ENCODE measurements around the gene SMOC2. TPM values are rescaled to one million over a fixed set of nuclear protein-coding genes. Genes with fewer than 3 reads are reported as not detected.

Gene SMOC2
- total RNA-seq, 1 experiment from 2014 or later: 2.1 TPM

DNA sequence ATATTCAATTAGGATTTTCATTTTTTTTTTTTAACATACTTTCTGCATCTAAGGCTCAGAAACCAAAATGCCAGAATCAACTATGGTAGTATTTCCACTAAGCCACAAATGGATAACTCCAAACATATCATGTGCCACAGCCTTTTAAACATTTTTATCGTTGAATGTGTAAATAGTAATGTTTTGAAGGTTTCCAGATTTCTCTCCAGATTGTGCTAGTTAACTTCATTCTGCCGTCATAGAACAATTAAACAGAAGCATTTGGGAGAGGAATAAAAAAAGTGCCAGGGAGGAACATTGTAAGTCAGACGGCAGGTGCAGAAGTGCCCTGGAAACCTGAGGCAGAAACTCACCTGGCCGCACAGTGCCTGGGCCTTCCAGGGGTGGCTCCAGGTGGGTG lies 23.6 kb downstream of the SMOC2 start:
- Histone ChIP-seq H2AK5ac (ENCODE audit: insufficient read length, low read length) (no peak overlapping the region), H4K5ac (ENCODE audit: insufficient read length, low read depth, low read length) (no peak overlapping the region), H3K14ac (ENCODE audit: insufficient read depth, low read length) (no peak overlapping the region), H2BK12ac (ENCODE audit: insufficient read length, low read depth, low read length) (no peak overlapping the region), H3T11ph (ENCODE audit: low read length) (no peak overlapping the region), H3K79me1 (ENCODE audit: insufficient read depth, low read depth, low read length, poor library complexity, severe bottlenecking) (no peaks in the 10 kb centered on the region), H3K79me2 (ENCODE audit: insufficient read depth, low read length) (no peaks in the 10 kb centered on the region), H4K20me1 (ENCODE audit: control insufficient read depth, insufficient read depth, insufficient read length) (no peaks in the 10 kb centered on the region), H4K91ac (ENCODE audit: insufficient read length, low read depth, low read length) (no peak overlapping the region), H3K9ac (ENCODE audit: extremely low read depth, insufficient read length, low read length) (no peak overlapping the region), H3K18ac (ENCODE audit: insufficient read length, low read depth, low read length) (no peak overlapping the region), H3K23me2 (ENCODE audit: insufficient read length, low read depth, low read length, poor library complexity, severe bottlenecking) (no peaks in the 10 kb centered on the region), H3K9me3 (ENCODE audit: control insufficient read depth, low read depth, low read length) (no peaks in the 10 kb centered on the region), H2BK15ac (ENCODE audit: low read depth, low read length) (no peak overlapping the region), H2AFZ (ENCODE audit: low read length) (no peak overlapping the region), H2BK20ac (ENCODE audit: low read depth, low read length, poor library complexity, severe bottlenecking) (no peak overlapping the region), H3K4me1 (ENCODE audit: insufficient read depth, low read length) (no peaks in the 10 kb centered on the region), H2BK5ac (ENCODE audit: insufficient read length, low read length) (no peak overlapping the region), H3K23ac (ENCODE audit: insufficient read length, low read depth, low read length) (no peak overlapping the region), H4K8ac (replicated peaks; ENCODE audit: insufficient read length, low read depth, low read length) (no peak overlapping the region), H3K4ac (ENCODE audit: low read depth, low read length) (no peak overlapping the region), H3K27ac (ENCODE audit: insufficient read length, low read depth, low read length) (no peak overlapping the region), H3K4me2 (ENCODE audit: insufficient read depth, insufficient read length, low read length) (no peak overlapping the region), H2BK120ac (ENCODE audit: low read depth, low read length, poor library complexity, severe bottlenecking) (no peak overlapping the region), H3K27me3 (ENCODE audit: insufficient read depth, low read length) (no peaks in the 10 kb centered on the region), H3K56ac (ENCODE audit: insufficient read length, low read depth, low read length) (no peak overlapping the region)
- Mint-ChIP-seq H3K4me1 (peaks cover 5 to 14% of the 10 kb centered on the region in 2 experiments; a peak in 3 of 4 replicates), H3K9me3 (no peaks in the 10 kb centered on the region), H3K27me3 (ENCODE audit: low read depth) (peaks cover 6% of the 10 kb centered on the region), H3K4me3 (no peak overlapping the region), H3K27ac (no peak overlapping the region), H3K36me3 (ENCODE audit: insufficient read depth in 1 of 3, low read depth in 3 of 3) (peaks cover 0 to 2% (median 0%) of the 10 kb centered on the region in 3 experiments; a peak in 1 of 7 replicates)
- no CpG with 5 or more reads among the region's 4 CpGs for WGBS (ENCODE audit: extremely low coverage, insufficient read length, low lambda C conversion rate)
- TF ChIP-seq, protein P1, sequence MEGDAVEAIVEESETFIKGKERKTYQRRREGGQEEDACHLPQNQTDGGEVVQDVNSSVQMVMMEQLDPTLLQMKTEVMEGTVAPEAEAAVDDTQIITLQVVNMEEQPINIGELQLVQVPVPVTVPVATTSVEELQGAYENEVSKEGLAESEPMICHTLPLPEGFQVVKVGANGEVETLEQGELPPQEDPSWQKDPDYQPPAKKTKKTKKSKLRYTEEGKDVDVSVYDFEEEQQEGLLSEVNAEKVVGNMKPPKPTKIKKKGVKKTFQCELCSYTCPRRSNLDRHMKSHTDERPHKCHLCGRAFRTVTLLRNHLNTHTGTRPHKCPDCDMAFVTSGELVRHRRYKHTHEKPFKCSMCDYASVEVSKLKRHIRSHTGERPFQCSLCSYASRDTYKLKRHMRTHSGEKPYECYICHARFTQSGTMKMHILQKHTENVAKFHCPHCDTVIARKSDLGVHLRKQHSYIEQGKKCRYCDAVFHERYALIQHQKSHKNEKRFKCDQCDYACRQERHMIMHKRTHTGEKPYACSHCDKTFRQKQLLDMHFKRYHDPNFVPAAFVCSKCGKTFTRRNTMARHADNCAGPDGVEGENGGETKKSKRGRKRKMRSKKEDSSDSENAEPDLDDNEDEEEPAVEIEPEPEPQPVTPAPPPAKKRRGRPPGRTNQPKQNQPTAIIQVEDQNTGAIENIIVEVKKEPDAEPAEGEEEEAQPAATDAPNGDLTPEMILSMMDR (conservative IDR thresholded peaks at IDR 0.05): no peak
- DNase-seq: no peak
